IMR-90 (cell line): Measurements from ENCODE around the gene SLC9B1. TPM values are rescaled to one million over a fixed set of nuclear protein-coding genes. Genes with fewer than 3 reads are reported as not detected.

ENCODE experiments used
- ATAC-seq: fragments of 200-7000 bp; cut with Tn5 transposase; 2 replicates; pipeline ENCODE4 v1.9.1; 2020; ENCODE audit warnings: low read depth, mild to moderate bottlenecking, moderate library complexity
- BruUV-seq: library from RNA; stranded (reverse); fragments of 400-500 nt; replicated peaks from 2 replicates; lab custom pipeline; 2021; lab: Mats Ljungman, UMichigan
- CTCF ChIA-PET: fragments of 300-600 bp; formaldehyde crosslinking; extraction: SDS; loops from one replicate; lab custom pipeline; 2021; ENCODE audit warnings: antibody characterized with exemption; lab: Yijun Ruan, JAX
- POLR2A ChIA-PET: fragments of 300-600 bp; sonication (Branson Sonifier 250); formaldehyde crosslinking; loops from one replicate; lab custom pipeline; 2022; ENCODE audit warnings: antibody characterized with exemption; ENCODE audit not compliant: unreplicated experiment; lab: Charles Lee
- DNase-seq: peaks from one replicate; pipeline ENCODE4 v3.0.0; 2013
- H2AFZ ChIP-seq: replicated peaks from 2 replicates; pipeline ENCODE3; 2013; ENCODE audit warnings: low read length, mild to moderate bottlenecking; ENCODE audit not compliant: poor library complexity
- H2AK5ac ChIP-seq: 2 replicates; pipeline ENCODE4 v1.6.1; 2013; ENCODE audit warnings: low read depth, low read length, inconsistent platforms
- H2AK9ac ChIP-seq: replicated peaks from 2 replicates; pipeline ENCODE3; 2013; ENCODE audit warnings: mild to moderate bottlenecking, low read depth, low read length, moderate library complexity; ENCODE audit not compliant: poor library complexity
- H2BK120ac ChIP-seq: 2 replicates; pipeline ENCODE4 v1.6.1; 2013; ENCODE audit warnings: low read depth, low read length, inconsistent platforms
- H2BK15ac ChIP-seq: 3 replicates; pipeline ENCODE4 v1.6.1; 2013; ENCODE audit warnings: low read depth, low read length, inconsistent platforms
- H2BK20ac ChIP-seq: 2 replicates; pipeline ENCODE4 v1.6.1; 2013; ENCODE audit warnings: low read depth, mild to moderate bottlenecking, inconsistent platforms, low read length, moderate library complexity
- H2BK5ac ChIP-seq: 2 replicates; pipeline ENCODE4 v1.6.1; 2013; ENCODE audit warnings: mild to moderate bottlenecking, low read depth, low read length, inconsistent platforms; ENCODE audit not compliant: poor library complexity, severe bottlenecking
- H3K14ac ChIP-seq: replicated peaks from 2 replicates; pipeline ENCODE4 v1.6.1; 2013; ENCODE audit warnings: low read depth, low read length, inconsistent platforms
- H3K18ac ChIP-seq: 2 replicates; pipeline ENCODE4 v1.6.1; 2013; ENCODE audit warnings: low read depth, low read length, control low read depth
- H3K23ac ChIP-seq: 2 replicates; pipeline ENCODE4 v1.6.1; 2013; ENCODE audit warnings: low read depth, low read length, inconsistent platforms
- H3K27ac ChIP-seq: 2 replicates; pipeline ENCODE4 v1.5.1; 2013; ENCODE audit warnings: mild to moderate bottlenecking, control low read depth, low read length; ENCODE audit not compliant: insufficient read depth
- H3K27me3 ChIP-seq: 2 replicates; pipeline ENCODE4 v1.6.1; 2013; ENCODE audit warnings: low read length; ENCODE audit not compliant: control insufficient read depth, insufficient read depth
- H3K36me3 ChIP-seq: 2 replicates; pipeline ENCODE4 v1.6.1; 2013; ENCODE audit warnings: low read length, mixed read lengths; ENCODE audit not compliant: control insufficient read depth, insufficient read depth
- H3K4ac ChIP-seq: 2 replicates; pipeline ENCODE4 v1.6.1; 2013; ENCODE audit warnings: low read depth, low read length, inconsistent platforms
- H3K4me1 ChIP-seq: 2 replicates; pipeline ENCODE4 v1.6.1; 2013; ENCODE audit warnings: low read length, mixed read lengths; ENCODE audit not compliant: control insufficient read depth, insufficient read depth
- H3K4me2 ChIP-seq: 2 replicates; pipeline ENCODE4 v1.6.1; 2013; ENCODE audit warnings: low read depth, mild to moderate bottlenecking, control low read depth, low read length, moderate library complexity
- H3K4me3 ChIP-seq: 2 replicates; pipeline ENCODE4 v1.5.1; 2013; ENCODE audit warnings: low read depth, mild to moderate bottlenecking, control low read depth, low read length, moderate library complexity; ENCODE audit not compliant: insufficient read depth
- H3K56ac ChIP-seq: 2 replicates; pipeline ENCODE4 v1.6.1; 2013; ENCODE audit warnings: low read length, inconsistent platforms; ENCODE audit not compliant: insufficient read depth; ENCODE audit errors: extremely low read depth
- H3K79me1 ChIP-seq, 2 experiments: 2 replicates each; pipeline ENCODE4 v1.6.1; 2013; ENCODE audit warnings: low read length in 2 of 2, inconsistent platforms in 1 of 2, low read depth in 1 of 2
- H3K9ac ChIP-seq: 2 replicates; pipeline ENCODE4 v1.6.1; 2013; ENCODE audit warnings: low read depth, low read length, control low read depth
- H3K9me1 ChIP-seq: 2 replicates; pipeline ENCODE4 v1.6.1; 2013; ENCODE audit warnings: low read length, inconsistent platforms; ENCODE audit not compliant: insufficient read depth
- H3K9me3 ChIP-seq: 2 replicates; pipeline ENCODE4 v1.6.1; 2013; ENCODE audit warnings: low read length; ENCODE audit not compliant: control insufficient read depth, insufficient read depth
- H4K20me1 ChIP-seq: 2 replicates; pipeline ENCODE4 v1.6.1; 2013; ENCODE audit warnings: low read length, inconsistent platforms; ENCODE audit not compliant: insufficient read depth
- H4K5ac ChIP-seq: 2 replicates; pipeline ENCODE4 v1.6.1; 2013; ENCODE audit warnings: mild to moderate bottlenecking, low read depth, low read length, control low read depth
- H4K8ac ChIP-seq, 2 experiments: 2 replicates each; pipeline ENCODE4 v1.6.1; 2013; ENCODE audit warnings: low read depth in 2 of 2, low read length in 2 of 2, control low read depth in 1 of 2, inconsistent platforms in 1 of 2
- H4K91ac ChIP-seq: 2 replicates; pipeline ENCODE4 v1.6.1; 2013; ENCODE audit warnings: low read depth, low read length, inconsistent platforms; ENCODE audit not compliant: insufficient read depth
- BHLHE40 ChIP-seq: fragments of 150-350 bp; IDR thresholded peaks from 2 replicates; pipeline ENCODE4 v1.6.1; 2016; ENCODE audit warnings: mild to moderate bottlenecking, low read depth, low read length
- CEBPB ChIP-seq: IDR thresholded peaks from 2 replicates; pipeline ENCODE4 v1.6.1; 2012; ENCODE audit warnings: low read depth, low read length, improper control_type of control experiment
- CHD1 ChIP-seq: IDR thresholded peaks from 2 replicates; pipeline ENCODE4 v1.6.1; 2012; ENCODE audit warnings: low read depth, low read length, improper control_type of control experiment
- CTCF ChIP-seq: conservative IDR thresholded peaks from 2 replicates; pipeline ENCODE4 v1.5.1; 2012; ENCODE audit warnings: mild to moderate bottlenecking, low read depth, low read length, improper control_type of control experiment
- FOS ChIP-seq: fragments of 150-350 bp; IDR thresholded peaks from 2 replicates; pipeline ENCODE4 v1.6.1; 2016; ENCODE audit warnings: low read depth, low read length
- MAFK ChIP-seq: IDR thresholded peaks from 2 replicates; pipeline ENCODE4 v1.6.1; 2012; ENCODE audit warnings: low read depth, low read length, improper control_type of control experiment
- MAZ ChIP-seq: IDR thresholded peaks from 2 replicates; pipeline ENCODE4 v1.6.1; 2012; ENCODE audit warnings: low read depth, mild to moderate bottlenecking, low read length, improper control_type of control experiment, moderate library complexity, borderline replicate concordance
- MXI1 ChIP-seq: IDR thresholded peaks from 2 replicates; pipeline ENCODE4 v1.6.1; 2012; ENCODE audit warnings: low read depth, mild to moderate bottlenecking, low read length, moderate library complexity, borderline replicate concordance
- NFE2L2 ChIP-seq: fragments of 150-350 bp; IDR thresholded peaks from 2 replicates; pipeline ENCODE4 v1.6.1; 2016; ENCODE audit warnings: low read depth, mild to moderate bottlenecking, low read length
- POLR2A ChIP-seq: IDR thresholded peaks from 2 replicates; pipeline ENCODE4 v1.6.1; 2012; ENCODE audit warnings: mild to moderate bottlenecking, low read depth, low read length
- RAD21 ChIP-seq: IDR thresholded peaks from 2 replicates; pipeline ENCODE4 v1.6.1; 2012; ENCODE audit warnings: low read length, improper control_type of control experiment
- RCOR1 ChIP-seq: IDR thresholded peaks from 2 replicates; pipeline ENCODE4 v1.6.1; 2012; ENCODE audit warnings: mild to moderate bottlenecking, low read length, improper control_type of control experiment; ENCODE audit not compliant: insufficient replicate concordance
- RFX5 ChIP-seq: IDR thresholded peaks from 2 replicates; pipeline ENCODE4 v1.8.0; 2012; ENCODE audit warnings: low read depth, mild to moderate bottlenecking, low read length, moderate library complexity
- SMC3 ChIP-seq: fragments of 150-350 bp; IDR thresholded peaks from 2 replicates; pipeline ENCODE4 v1.6.1; 2016; ENCODE audit warnings: low read depth, mild to moderate bottlenecking, antibody characterized with exemption, low read length, moderate library complexity
- USF2 ChIP-seq: fragments of 150-350 bp; IDR thresholded peaks from 2 replicates; pipeline ENCODE4 v1.6.1; 2017; ENCODE audit warnings: mild to moderate bottlenecking, antibody characterized with exemption, low read length, low read depth
- WGBS, 2 experiments: methylation state at CpG; one replicate each; pipeline versions ENCODE4 v1.1.5 to v1.1.7; 2013; ENCODE audit warnings: missing lambda C conversion rate in 2 of 2; ENCODE audit not compliant: insufficient read length in 1 of 2; ENCODE audit errors: extremely low coverage in 2 of 2; 5-methylcytosine and 5-hydroxymethylcytosine counted together
- dilution Hi-C: fragments of 300-500 bp; cut with HindIII; formaldehyde crosslinking; loops from one replicate; pipeline ENCODE4 v1.14.3; 2018; ENCODE audit warnings: low sequenced_read_pairs; ENCODE audit not compliant: unreplicated experiment
- in situ Hi-C: fragments of 300-500 bp; cut with MboI; formaldehyde crosslinking; loops from 3 replicates; pipeline ENCODE4 v1.14.3; 2019; ENCODE audit warnings: low sequenced_read_pairs, inconsistent platforms, mixed read lengths
- intact Hi-C: fragments of 100-400 bp; cut with micrococcal nuclease; formaldehyde crosslinking; loops from 2 replicates; pipeline ENCODE4 v1.10.0; 2022
- polyA plus RNA-seq, 3 experiments: library from polyadenylated mRNA; depleted of rRNA; stranded (reverse); fragments of >200 nt; gene quantifications; 2 replicates each; pipeline ENCODE4 v1.2.3, GENCODE V29; 2012; ENCODE audit warnings: low replicate concordance in 1 of 3
- total RNA-seq: library from RNA; depleted of rRNA; stranded (reverse); fragments of >200 nt; gene quantifications from 2 replicates; pipeline ENCODE4 v1.2.3, GENCODE V29; 2012
- TF ChIP-seq, protein P1 (sequence below): fragments of 150-350 bp; IDR thresholded peaks from 2 replicates; pipeline ENCODE4 v1.6.1; 2016; ENCODE audit warnings: low read depth, mild to moderate bottlenecking, low read length, moderate library complexity, borderline replicate concordance

The SLC9B1 gene
- total and polyA plus RNA-seq, 2 of the 4 experiments (the other 2 are of a cell fraction), result 0.07 to 0.18 TPM

DNA sequence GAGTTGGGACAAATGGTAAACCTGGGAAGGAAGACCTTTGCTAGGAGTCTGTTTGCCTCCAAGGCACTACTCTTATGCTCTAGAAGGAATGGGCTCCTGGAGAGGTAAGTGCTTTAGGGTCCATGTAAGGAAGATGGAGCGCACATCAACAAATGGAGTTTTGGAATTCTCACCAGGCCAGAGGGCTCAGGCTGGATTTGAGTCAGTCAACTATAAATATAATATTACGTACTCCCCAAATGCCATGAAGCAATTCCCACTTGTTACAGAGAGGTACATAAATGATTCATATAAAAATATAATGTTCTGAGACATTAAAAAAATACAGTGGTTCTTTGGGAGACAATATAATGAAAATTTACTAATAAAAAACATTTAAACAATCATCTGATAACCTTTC is 1.6 kb upstream of the SLC9B1 start:
- BruUV-seq, result no TSS peak
- no peak for ATAC-seq
- Histone ChIP-seq H3K27me3 (no peaks in the 10 kb centered on the region), H3K14ac (no peak overlapping the region), H3K4ac (no peak overlapping the region), H3K23ac (no peak overlapping the region), H3K9me1 (peaks cover 6% of the 10 kb centered on the region), H3K27ac (no peak overlapping the region), H2BK20ac (no peak overlapping the region), H3K9me3 (no peaks in the 10 kb centered on the region), H2AK9ac (no peak overlapping the region), H3K18ac (no peak overlapping the region), H4K5ac (no peak overlapping the region), H3K9ac (no peak overlapping the region), H4K8ac (no peak overlapping the region), H4K20me1 (no peaks in the 10 kb centered on the region), H4K91ac (no peak overlapping the region), H2BK120ac (no peak overlapping the region), H2BK5ac (no peak overlapping the region), H3K79me1 (peaks cover 0 to 4% of the 10 kb centered on the region in 2 experiments; a peak in 1 of 4 replicates), H3K4me1 (peaks cover 4% of the 10 kb centered on the region; the same call in 1 of the 2 replicates), H3K56ac (no peak overlapping the region), H2AFZ (no peak overlapping the region), H3K4me2 (no peak overlapping the region), H2BK15ac (no peak overlapping the region), H2AK5ac (no peak overlapping the region), H3K36me3 (no peaks in the 10 kb centered on the region), H3K4me3 (no peak overlapping the region)
- dilution Hi-C loops, result loop anchor here (25.0 kb wide), 1 partner anchor 409 kb away; no protein-coding TSS in a partner anchor
- ChIA-PET POLR2A (no interaction called here), CTCF (interaction anchor here (0.6 kb wide), 1 partner anchor 222 kb away, joined by 3 read pairs; no protein-coding TSS in a partner anchor)
- in situ Hi-C loops, result no loop called here
- TF ChIP-seq, protein P1, sequence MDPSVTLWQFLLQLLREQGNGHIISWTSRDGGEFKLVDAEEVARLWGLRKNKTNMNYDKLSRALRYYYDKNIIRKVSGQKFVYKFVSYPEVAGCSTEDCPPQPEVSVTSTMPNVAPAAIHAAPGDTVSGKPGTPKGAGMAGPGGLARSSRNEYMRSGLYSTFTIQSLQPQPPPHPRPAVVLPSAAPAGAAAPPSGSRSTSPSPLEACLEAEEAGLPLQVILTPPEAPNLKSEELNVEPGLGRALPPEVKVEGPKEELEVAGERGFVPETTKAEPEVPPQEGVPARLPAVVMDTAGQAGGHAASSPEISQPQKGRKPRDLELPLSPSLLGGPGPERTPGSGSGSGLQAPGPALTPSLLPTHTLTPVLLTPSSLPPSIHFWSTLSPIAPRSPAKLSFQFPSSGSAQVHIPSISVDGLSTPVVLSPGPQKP, result no peak
- TF ChIP-seq SMC3 (no peak), BHLHE40 (no peak), RCOR1 (no peak), MXI1 (no peak), CEBPB (no peak), RFX5 (no peak), CTCF (no peak), NFE2L2 (no peak), MAFK (no peak), USF2 (no peak), POLR2A (no peak), RAD21 (no peak), MAZ (no peak), FOS (no peak), CHD1 (no peak)
- WGBS, 2 experiments, result no CpG with 5 or more reads among the region's 2 CpGs
- DNase-seq, result no peak
- intact Hi-C loops, result no loop called here
